Measurements from ENCODE around the gene ANKLE1.

DNA sequence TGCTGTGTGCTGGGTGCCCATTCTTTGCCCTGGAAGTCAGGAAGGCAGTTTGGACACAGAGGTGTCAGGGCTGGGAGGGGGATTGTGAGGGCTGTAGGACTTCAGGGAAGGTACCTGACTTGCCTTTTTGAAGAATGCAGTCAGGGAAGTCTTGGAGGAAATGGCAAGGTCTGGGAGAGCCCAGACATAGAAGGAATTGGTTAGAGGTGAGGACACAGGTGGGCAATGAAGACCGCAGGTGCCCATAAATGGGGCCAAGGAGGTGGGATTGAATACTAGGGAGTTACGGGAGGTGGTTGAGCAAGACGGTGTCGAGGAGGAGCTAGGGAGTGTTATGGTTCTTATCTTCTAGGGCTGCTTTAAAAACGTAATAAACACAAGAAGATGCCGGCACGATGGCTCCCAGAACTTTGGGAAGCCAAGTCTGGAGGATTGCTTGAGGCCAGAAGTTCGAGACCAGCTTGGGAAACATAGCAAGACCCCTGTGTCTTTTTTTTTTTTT is 26.2 kb downstream of the ANKLE1 start:
- TF ChIP-seq, protein P1, sequence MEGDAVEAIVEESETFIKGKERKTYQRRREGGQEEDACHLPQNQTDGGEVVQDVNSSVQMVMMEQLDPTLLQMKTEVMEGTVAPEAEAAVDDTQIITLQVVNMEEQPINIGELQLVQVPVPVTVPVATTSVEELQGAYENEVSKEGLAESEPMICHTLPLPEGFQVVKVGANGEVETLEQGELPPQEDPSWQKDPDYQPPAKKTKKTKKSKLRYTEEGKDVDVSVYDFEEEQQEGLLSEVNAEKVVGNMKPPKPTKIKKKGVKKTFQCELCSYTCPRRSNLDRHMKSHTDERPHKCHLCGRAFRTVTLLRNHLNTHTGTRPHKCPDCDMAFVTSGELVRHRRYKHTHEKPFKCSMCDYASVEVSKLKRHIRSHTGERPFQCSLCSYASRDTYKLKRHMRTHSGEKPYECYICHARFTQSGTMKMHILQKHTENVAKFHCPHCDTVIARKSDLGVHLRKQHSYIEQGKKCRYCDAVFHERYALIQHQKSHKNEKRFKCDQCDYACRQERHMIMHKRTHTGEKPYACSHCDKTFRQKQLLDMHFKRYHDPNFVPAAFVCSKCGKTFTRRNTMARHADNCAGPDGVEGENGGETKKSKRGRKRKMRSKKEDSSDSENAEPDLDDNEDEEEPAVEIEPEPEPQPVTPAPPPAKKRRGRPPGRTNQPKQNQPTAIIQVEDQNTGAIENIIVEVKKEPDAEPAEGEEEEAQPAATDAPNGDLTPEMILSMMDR (conservative IDR thresholded peaks at IDR 0.05; ENCODE audit: low read depth in 2 of 2), result no peak
- no peak for TF ChIP-seq POLR2AphosphoS5 (IDR thresholded peaks at IDR 0.05; ENCODE audit: low read depth)
- no peak for TF ChIP-seq EZH2 (IDR thresholded peaks at IDR 0.05; ENCODE audit: low read depth, unreplicated experiment)
- no peak for TF ChIP-seq JUNB (IDR thresholded peaks at IDR 0.05; ENCODE audit: unreplicated experiment)
- no peak for TF ChIP-seq EZH2phosphoT487 (IDR thresholded peaks at IDR 0.05; ENCODE audit: unreplicated experiment)
- TF ChIP-seq ZNF331 (CRISPR knock-in tag; IDR thresholded peaks at IDR 0.05; ENCODE audit: low read depth), result no peak
- TF ChIP-seq NANOG (IDR thresholded peaks at IDR 0.05; ENCODE audit: borderline replicate concordance), result no peak
- TF ChIP-seq, protein P2, sequence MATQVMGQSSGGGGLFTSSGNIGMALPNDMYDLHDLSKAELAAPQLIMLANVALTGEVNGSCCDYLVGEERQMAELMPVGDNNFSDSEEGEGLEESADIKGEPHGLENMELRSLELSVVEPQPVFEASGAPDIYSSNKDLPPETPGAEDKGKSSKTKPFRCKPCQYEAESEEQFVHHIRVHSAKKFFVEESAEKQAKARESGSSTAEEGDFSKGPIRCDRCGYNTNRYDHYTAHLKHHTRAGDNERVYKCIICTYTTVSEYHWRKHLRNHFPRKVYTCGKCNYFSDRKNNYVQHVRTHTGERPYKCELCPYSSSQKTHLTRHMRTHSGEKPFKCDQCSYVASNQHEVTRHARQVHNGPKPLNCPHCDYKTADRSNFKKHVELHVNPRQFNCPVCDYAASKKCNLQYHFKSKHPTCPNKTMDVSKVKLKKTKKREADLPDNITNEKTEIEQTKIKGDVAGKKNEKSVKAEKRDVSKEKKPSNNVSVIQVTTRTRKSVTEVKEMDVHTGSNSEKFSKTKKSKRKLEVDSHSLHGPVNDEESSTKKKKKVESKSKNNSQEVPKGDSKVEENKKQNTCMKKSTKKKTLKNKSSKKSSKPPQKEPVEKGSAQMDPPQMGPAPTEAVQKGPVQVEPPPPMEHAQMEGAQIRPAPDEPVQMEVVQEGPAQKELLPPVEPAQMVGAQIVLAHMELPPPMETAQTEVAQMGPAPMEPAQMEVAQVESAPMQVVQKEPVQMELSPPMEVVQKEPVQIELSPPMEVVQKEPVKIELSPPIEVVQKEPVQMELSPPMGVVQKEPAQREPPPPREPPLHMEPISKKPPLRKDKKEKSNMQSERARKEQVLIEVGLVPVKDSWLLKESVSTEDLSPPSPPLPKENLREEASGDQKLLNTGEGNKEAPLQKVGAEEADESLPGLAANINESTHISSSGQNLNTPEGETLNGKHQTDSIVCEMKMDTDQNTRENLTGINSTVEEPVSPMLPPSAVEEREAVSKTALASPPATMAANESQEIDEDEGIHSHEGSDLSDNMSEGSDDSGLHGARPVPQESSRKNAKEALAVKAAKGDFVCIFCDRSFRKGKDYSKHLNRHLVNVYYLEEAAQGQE (IDR thresholded peaks at IDR 0.05; ENCODE audit: unreplicated experiment), result no peak
- TF ChIP-seq, protein P3, sequence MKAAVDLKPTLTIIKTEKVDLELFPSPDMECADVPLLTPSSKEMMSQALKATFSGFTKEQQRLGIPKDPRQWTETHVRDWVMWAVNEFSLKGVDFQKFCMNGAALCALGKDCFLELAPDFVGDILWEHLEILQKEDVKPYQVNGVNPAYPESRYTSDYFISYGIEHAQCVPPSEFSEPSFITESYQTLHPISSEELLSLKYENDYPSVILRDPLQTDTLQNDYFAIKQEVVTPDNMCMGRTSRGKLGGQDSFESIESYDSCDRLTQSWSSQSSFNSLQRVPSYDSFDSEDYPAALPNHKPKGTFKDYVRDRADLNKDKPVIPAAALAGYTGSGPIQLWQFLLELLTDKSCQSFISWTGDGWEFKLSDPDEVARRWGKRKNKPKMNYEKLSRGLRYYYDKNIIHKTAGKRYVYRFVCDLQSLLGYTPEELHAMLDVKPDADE (IDR thresholded peaks at IDR 0.05), result no peak

All from GM23338 (cell line).